CD14-positive monocyte (primary cell): Measurements from ENCODE around the gene CXCR2. TPM values are rescaled to one million over a fixed set of nuclear protein-coding genes. Genes with fewer than 3 reads are reported as not detected.

Experiments used
- DNase-seq, 3 donors: peaks; one replicate each; pipeline ENCODE4 v3.0.0-alpha.2; 2011 to 2022
- H2AFZ ChIP-seq: 2 replicates; pipeline ENCODE4 v1.6.0; 2012; ENCODE audit warnings: mild to moderate bottlenecking, low read depth, low read length, inconsistent platforms; ENCODE audit not compliant: insufficient read depth, poor library complexity, severe bottlenecking
- H3K27ac ChIP-seq, 2 donors: 1 replicate in 1 of 2; 2 replicates in 1 of 2; pipeline ENCODE4 v1.5.1; 2012 to 2013; ENCODE audit warnings: low read length in 2 of 2, control low read depth in 1 of 2, inconsistent platforms in 1 of 2, low read depth in 1 of 2, mild to moderate bottlenecking in 1 of 2
- H3K27me3 ChIP-seq, 2 donors: one replicate each; pipeline versions ENCODE4 v1.6.0 to v1.6.1; 2011 to 2013; ENCODE audit warnings: low read length in 2 of 2; ENCODE audit not compliant: control insufficient read depth in 2 of 2, insufficient read depth in 2 of 2
- H3K36me3 ChIP-seq, 2 donors: replicated peaks in 1 of 2; 1 replicate in 1 of 2; 2 replicates in 1 of 2; pipeline versions ENCODE4 v1.5.1 to v1.6.1; 2012 to 2013; ENCODE audit warnings: low read length in 2 of 2, control low read depth in 1 of 2, inconsistent platforms in 1 of 2, mild to moderate bottlenecking in 1 of 2; ENCODE audit not compliant: insufficient read depth in 2 of 2, control insufficient read depth in 1 of 2
- H3K4me1 ChIP-seq, 2 donors: 1 replicate in 1 of 2; 2 replicates in 1 of 2; pipeline versions ENCODE4 v1.5.1 to v1.6.1; 2012 to 2013; ENCODE audit warnings: low read length in 2 of 2, control low read depth in 1 of 2, inconsistent platforms in 1 of 2, mild to moderate bottlenecking in 1 of 2, moderate library complexity in 1 of 2; ENCODE audit not compliant: insufficient read depth in 2 of 2, control insufficient read depth in 1 of 2
- H3K4me2 ChIP-seq: replicated peaks from 2 replicates; pipeline ENCODE3; 2012; ENCODE audit warnings: low read length, moderate library complexity, mild to moderate bottlenecking; ENCODE audit not compliant: poor library complexity, severe bottlenecking; ENCODE audit errors: extremely low read depth
- H3K4me3 ChIP-seq, 3 experiments: fragments of 200-600 bp in 1 of 3; sonication (generic) in 1 of 3; replicated peaks in 1 of 3; 1 replicate in 2 of 3; 2 replicates in 1 of 3; pipeline ENCODE4 v1.5.1; 2011 to 2013; ENCODE audit warnings: low read length in 3 of 3, mild to moderate bottlenecking in 3 of 3, control low read depth in 2 of 3, low read depth in 2 of 3, inconsistent platforms in 1 of 3, moderate library complexity in 1 of 3
- H3K79me2 ChIP-seq: 2 replicates; pipeline ENCODE4 v1.6.0; 2012; ENCODE audit warnings: mild to moderate bottlenecking, control low read depth, inconsistent platforms, low read length, moderate library complexity; ENCODE audit not compliant: insufficient read depth
- H3K9ac ChIP-seq: 2 replicates; pipeline ENCODE4 v1.6.0; 2017; ENCODE audit warnings: low read length, mild to moderate bottlenecking; ENCODE audit not compliant: insufficient read depth, poor library complexity, severe bottlenecking
- H3K9me3 ChIP-seq, 2 donors: replicated peaks in 1 of 2; 1 replicate in 1 of 2; 2 replicates in 1 of 2; pipeline versions ENCODE4 v1.5.1 to v1.6.1; 2012 to 2013; ENCODE audit warnings: low read length in 2 of 2, control low read depth in 1 of 2; ENCODE audit not compliant: control insufficient read depth in 1 of 2, insufficient read depth in 1 of 2
- H4K20me1 ChIP-seq: 2 replicates; pipeline ENCODE4 v1.6.0; 2012; ENCODE audit warnings: mild to moderate bottlenecking, low read length, control low read depth, moderate library complexity; ENCODE audit not compliant: insufficient read depth
- H3K27ac Mint-ChIP-seq, 7 donors: one replicate each; pipeline ENCODE4 v1.8.0; 2020; ENCODE audit warnings: mild to moderate bottlenecking in 7 of 7, mixed read lengths in 7 of 7, moderate library complexity in 6 of 7, inconsistent platforms in 2 of 7
- H3K27me3 Mint-ChIP-seq, 3 donors: one replicate each; pipeline ENCODE4 v1.8.0; 2021 to 2022; ENCODE audit warnings: low read depth in 3 of 3, mild to moderate bottlenecking in 3 of 3, mixed read lengths in 3 of 3, moderate library complexity in 3 of 3, inconsistent platforms in 1 of 3
- H3K36me3 Mint-ChIP-seq, 2 donors: one replicate each; pipeline ENCODE4 v1.8.0; 2020; ENCODE audit warnings: mixed read lengths in 2 of 2, inconsistent platforms in 1 of 2, mild to moderate bottlenecking in 1 of 2
- H3K4me1 Mint-ChIP-seq: one replicate; pipeline ENCODE4 v1.8.0; 2020; ENCODE audit warnings: mild to moderate bottlenecking, mixed read lengths
- H3K4me3 Mint-ChIP-seq, 2 donors: one replicate each; pipeline ENCODE4 v1.8.0; 2020; ENCODE audit warnings: mild to moderate bottlenecking in 2 of 2, mixed read lengths in 2 of 2, moderate library complexity in 1 of 2
- H3K9me3 Mint-ChIP-seq, 7 donors: one replicate each; pipeline ENCODE4 v1.8.0; 2020 to 2022; ENCODE audit warnings: mixed read lengths in 7 of 7, mild to moderate bottlenecking in 6 of 7, moderate library complexity in 6 of 7, inconsistent platforms in 2 of 7
- WGBS: methylation state at CpG from one replicate; pipeline ENCODE4 v1.1.5; 2013; ENCODE audit warnings: missing lambda C conversion rate; ENCODE audit not compliant: insufficient coverage; 5-methylcytosine and 5-hydroxymethylcytosine counted together
- intact Hi-C, 2 donors: fragments of 100-400 bp; cut with micrococcal nuclease; formaldehyde crosslinking; loops; one replicate each; pipeline versions ENCODE4 v1.15.0 to v1.15.1; 2023
- polyA plus RNA-seq, 3 donors: library from polyadenylated mRNA; depleted of rRNA in 1 of 3; unstranded in 2 of 3; stranded (reverse) in 1 of 3; fragments of 300-500 nt in 2 of 3; fragments of >200 nt in 1 of 3; fragmentation: Illumina TruSeq in 2 of 3; gene quantifications; 1 replicate in 2 of 3; 2 replicates in 1 of 3; pipeline ENCODE4 v1.2.3, GENCODE V29; 2012 to 2021
- TF ChIP-seq, protein P1 (sequence below): fragments of 200-600 bp; IDR thresholded peaks from one replicate; pipeline ENCODE4 v1.8.0; 2022; ENCODE audit warnings: antibody characterized with exemption, mild to moderate bottlenecking

The CXCR2 gene
- polyA plus RNA-seq, 3 donors = 7.8 to 33.5 (median 14.0) TPM

DNA sequence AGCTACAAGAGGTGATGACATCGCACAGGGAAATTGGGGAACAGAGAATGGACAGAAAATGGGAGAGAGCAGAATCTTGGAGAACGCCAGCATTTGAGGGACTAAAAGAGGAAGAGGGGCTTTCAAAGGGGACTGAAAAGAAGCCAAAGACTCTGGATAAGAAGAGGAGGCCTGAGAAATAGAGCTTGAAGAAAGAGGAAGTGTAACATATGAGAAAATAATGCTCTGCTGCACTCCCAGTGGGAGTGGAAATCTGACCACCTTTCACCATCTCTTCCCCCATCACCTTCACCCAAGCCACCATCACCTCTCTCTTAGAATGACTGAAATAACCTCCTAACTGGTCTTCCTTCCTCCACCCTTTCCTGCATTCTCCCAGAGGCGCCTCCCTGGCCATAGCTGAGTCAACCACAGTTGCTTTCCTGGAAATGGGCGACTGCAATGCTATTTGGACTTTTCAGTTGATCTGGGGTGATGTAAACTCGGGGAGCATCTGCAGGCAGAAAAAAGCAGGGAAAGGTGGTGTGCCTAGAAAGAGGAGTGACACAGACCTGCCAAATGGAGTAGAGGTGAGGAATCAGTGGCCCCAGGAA lies 24.1 kb downstream of the CXCR2 start:
- H3K27me3 Mint-ChIP-seq = peaks cover 1 to 6% (median 2%) of the 10 kb centered on the region in 3 donors
- no peaks in the 10 kb centered on the region for H3K36me3 Mint-ChIP-seq
- Histone ChIP-seq H4K20me1 (no peaks in the 10 kb centered on the region), H3K4me1 (peaks cover 7 to 14% of the 10 kb centered on the region in 2 donors), H3K9ac (no peak overlapping the region), H3K4me2 (no peak overlapping the region), H2AFZ (no peak overlapping the region), H3K36me3 (no peaks in the 10 kb centered on the region), H3K27me3 (no peaks in the 10 kb centered on the region), H3K79me2 (no peaks in the 10 kb centered on the region), H3K27ac (no peak overlapping the region), H3K9me3 (peaks cover 0 to 4% of the 10 kb centered on the region in 2 donors), H3K4me3 (no peak overlapping the region)
- TF ChIP-seq, protein P1, sequence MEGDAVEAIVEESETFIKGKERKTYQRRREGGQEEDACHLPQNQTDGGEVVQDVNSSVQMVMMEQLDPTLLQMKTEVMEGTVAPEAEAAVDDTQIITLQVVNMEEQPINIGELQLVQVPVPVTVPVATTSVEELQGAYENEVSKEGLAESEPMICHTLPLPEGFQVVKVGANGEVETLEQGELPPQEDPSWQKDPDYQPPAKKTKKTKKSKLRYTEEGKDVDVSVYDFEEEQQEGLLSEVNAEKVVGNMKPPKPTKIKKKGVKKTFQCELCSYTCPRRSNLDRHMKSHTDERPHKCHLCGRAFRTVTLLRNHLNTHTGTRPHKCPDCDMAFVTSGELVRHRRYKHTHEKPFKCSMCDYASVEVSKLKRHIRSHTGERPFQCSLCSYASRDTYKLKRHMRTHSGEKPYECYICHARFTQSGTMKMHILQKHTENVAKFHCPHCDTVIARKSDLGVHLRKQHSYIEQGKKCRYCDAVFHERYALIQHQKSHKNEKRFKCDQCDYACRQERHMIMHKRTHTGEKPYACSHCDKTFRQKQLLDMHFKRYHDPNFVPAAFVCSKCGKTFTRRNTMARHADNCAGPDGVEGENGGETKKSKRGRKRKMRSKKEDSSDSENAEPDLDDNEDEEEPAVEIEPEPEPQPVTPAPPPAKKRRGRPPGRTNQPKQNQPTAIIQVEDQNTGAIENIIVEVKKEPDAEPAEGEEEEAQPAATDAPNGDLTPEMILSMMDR = no peak
- WGBS = 68% methylated on average over 4 of the region's 5 CpGs
- no peak overlapping the region for H3K4me3 Mint-ChIP-seq
- H3K9me3 Mint-ChIP-seq = peaks cover 0 to 3% (median 2%) of the 10 kb centered on the region in 7 donors
- H3K27ac Mint-ChIP-seq = peak overlapping the region in 1 of 7 donors; percentile 10
- intact Hi-C loops = no loop called here
- peaks cover 22% of the 10 kb centered on the region for H3K4me1 Mint-ChIP-seq
- DNase-seq = no peak

DNA sequence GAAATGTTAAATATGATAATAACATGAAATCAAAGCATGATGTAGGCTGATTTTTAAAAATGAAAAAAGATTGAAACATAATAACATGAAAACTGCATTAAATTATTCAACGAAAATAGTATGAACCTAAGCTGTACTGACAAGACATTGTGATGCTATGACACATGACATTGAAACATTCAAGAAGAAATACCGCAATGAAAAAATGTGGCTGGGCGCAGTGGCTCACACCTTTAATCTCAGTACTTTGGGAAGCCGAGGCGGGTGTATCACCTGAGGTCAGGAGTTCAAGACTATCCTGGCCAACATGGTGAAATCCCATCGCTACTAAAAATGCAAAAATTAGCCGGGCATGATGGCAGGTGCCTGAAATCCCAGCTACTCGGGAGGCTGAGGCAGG lies 26.3 kb downstream of the CXCR2 start:
- Histone ChIP-seq H3K4me2 (no peak overlapping the region), H3K27me3 (no peaks in the 10 kb centered on the region), H3K79me2 (no peaks in the 10 kb centered on the region), H3K4me3 (no peak overlapping the region), H3K9me3 (no peaks in the 10 kb centered on the region), H3K4me1 (peaks cover 16 to 27% of the 10 kb centered on the region in 2 donors), H4K20me1 (no peaks in the 10 kb centered on the region), H3K27ac (no peak overlapping the region), H3K9ac (no peak overlapping the region), H3K36me3 (no peaks in the 10 kb centered on the region), H2AFZ (no peak overlapping the region)
- Mint-ChIP-seq H3K27me3 (peaks cover 1 to 4% (median 3%) of the 10 kb centered on the region in 3 donors), H3K4me3 (no peak overlapping the region), H3K9me3 (no peaks in the 10 kb centered on the region), H3K27ac (no peak overlapping the region), H3K36me3 (no peaks in the 10 kb centered on the region), H3K4me1 (peaks cover 30% of the 10 kb centered on the region)
- WGBS = 97% methylated on average over 7 of the region's 8 CpGs
- TF ChIP-seq, protein P1 = no peak
- no peak for DNase-seq
- intact Hi-C loops = no loop called here
